PFSK-1 (cell line): ENCODE data around the gene ARHGEF16.

ENCODE experiments used
- FOXP2 ChIP-seq: optimal IDR thresholded peaks from 2 replicates; pipeline ENCODE3; 2011; ENCODE audit warnings: borderline replicate concordance, control low read depth, inconsistent platforms; ENCODE audit not compliant: insufficient read depth; ENCODE audit errors: extremely low read length, extremely low read depth
- POLR2AphosphoS5 ChIP-seq: IDR thresholded peaks from 2 replicates; pipeline ENCODE4 v1.6.1; 2012; ENCODE audit warnings: low read depth, mild to moderate bottlenecking, control low read depth, low read length, moderate library complexity
- SIN3A ChIP-seq: IDR thresholded peaks from 2 replicates; pipeline ENCODE4 v1.6.1; 2012; ENCODE audit warnings: mild to moderate bottlenecking, low read length, moderate library complexity, borderline replicate concordance; ENCODE audit not compliant: insufficient read depth
- TAF1 ChIP-seq: IDR thresholded peaks from 2 replicates; pipeline ENCODE4 v1.6.1; 2012; ENCODE audit warnings: low read length, control low read depth, borderline replicate concordance; ENCODE audit not compliant: insufficient read depth
- TF ChIP-seq, protein P1 (sequence below), 2 experiments: IDR thresholded peaks; 2 replicates each; pipeline versions ENCODE4 v1.6.1 to v1.8.0; 2011 to 2012; ENCODE audit warnings: low read depth in 2 of 2, low read length in 2 of 2, control low read depth in 1 of 2, inconsistent platforms in 1 of 2, mild to moderate bottlenecking in 1 of 2, moderate library complexity in 1 of 2; ENCODE audit not compliant: insufficient read depth in 1 of 2

- TF ChIP-seq, protein P1, sequence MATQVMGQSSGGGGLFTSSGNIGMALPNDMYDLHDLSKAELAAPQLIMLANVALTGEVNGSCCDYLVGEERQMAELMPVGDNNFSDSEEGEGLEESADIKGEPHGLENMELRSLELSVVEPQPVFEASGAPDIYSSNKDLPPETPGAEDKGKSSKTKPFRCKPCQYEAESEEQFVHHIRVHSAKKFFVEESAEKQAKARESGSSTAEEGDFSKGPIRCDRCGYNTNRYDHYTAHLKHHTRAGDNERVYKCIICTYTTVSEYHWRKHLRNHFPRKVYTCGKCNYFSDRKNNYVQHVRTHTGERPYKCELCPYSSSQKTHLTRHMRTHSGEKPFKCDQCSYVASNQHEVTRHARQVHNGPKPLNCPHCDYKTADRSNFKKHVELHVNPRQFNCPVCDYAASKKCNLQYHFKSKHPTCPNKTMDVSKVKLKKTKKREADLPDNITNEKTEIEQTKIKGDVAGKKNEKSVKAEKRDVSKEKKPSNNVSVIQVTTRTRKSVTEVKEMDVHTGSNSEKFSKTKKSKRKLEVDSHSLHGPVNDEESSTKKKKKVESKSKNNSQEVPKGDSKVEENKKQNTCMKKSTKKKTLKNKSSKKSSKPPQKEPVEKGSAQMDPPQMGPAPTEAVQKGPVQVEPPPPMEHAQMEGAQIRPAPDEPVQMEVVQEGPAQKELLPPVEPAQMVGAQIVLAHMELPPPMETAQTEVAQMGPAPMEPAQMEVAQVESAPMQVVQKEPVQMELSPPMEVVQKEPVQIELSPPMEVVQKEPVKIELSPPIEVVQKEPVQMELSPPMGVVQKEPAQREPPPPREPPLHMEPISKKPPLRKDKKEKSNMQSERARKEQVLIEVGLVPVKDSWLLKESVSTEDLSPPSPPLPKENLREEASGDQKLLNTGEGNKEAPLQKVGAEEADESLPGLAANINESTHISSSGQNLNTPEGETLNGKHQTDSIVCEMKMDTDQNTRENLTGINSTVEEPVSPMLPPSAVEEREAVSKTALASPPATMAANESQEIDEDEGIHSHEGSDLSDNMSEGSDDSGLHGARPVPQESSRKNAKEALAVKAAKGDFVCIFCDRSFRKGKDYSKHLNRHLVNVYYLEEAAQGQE (IDR thresholded peaks at IDR 0.05; ENCODE audit: insufficient read depth in 1 of 2, low read depth in 2 of 2, low read length in 2 of 2): no peak
- no peak for TF ChIP-seq POLR2AphosphoS5
- TF ChIP-seq TAF1: no peak
- TF ChIP-seq SIN3A: no peak
- no peak for TF ChIP-seq FOXP2
Measured at GRCh38 chr1:3523980-3524379, 69.5 kb downstream of the ARHGEF16 start.
